ENCODE measurements around the gene STAG3.

- no peak for TF ChIP-seq POLR2A (IDR thresholded peaks at IDR 0.05)
- TF ChIP-seq, protein P1, sequence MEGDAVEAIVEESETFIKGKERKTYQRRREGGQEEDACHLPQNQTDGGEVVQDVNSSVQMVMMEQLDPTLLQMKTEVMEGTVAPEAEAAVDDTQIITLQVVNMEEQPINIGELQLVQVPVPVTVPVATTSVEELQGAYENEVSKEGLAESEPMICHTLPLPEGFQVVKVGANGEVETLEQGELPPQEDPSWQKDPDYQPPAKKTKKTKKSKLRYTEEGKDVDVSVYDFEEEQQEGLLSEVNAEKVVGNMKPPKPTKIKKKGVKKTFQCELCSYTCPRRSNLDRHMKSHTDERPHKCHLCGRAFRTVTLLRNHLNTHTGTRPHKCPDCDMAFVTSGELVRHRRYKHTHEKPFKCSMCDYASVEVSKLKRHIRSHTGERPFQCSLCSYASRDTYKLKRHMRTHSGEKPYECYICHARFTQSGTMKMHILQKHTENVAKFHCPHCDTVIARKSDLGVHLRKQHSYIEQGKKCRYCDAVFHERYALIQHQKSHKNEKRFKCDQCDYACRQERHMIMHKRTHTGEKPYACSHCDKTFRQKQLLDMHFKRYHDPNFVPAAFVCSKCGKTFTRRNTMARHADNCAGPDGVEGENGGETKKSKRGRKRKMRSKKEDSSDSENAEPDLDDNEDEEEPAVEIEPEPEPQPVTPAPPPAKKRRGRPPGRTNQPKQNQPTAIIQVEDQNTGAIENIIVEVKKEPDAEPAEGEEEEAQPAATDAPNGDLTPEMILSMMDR (IDR thresholded peaks at IDR 0.05), result no peak
Observed at GRCh38 chr7:100170101-100170897, 7.4 kb upstream of the STAG3 start.
